Large intestine (tissue), 12 donors: Measurements from ENCODE around the gene PRDM15. TPM values are rescaled to one million over a fixed set of nuclear protein-coding genes. Genes with fewer than 3 reads are reported as not detected.

Source experiments
- DNase-seq, 2 donors: peaks; one replicate each; pipeline versions ENCODE4 v3.0.0 to v3.0.0-alpha.2; 2013
- H3K27ac ChIP-seq: one replicate; pipeline ENCODE4 v1.5.1; 2013; ENCODE audit warnings: low read length
- H3K27me3 ChIP-seq: 2 replicates; pipeline ENCODE4 v1.6.1; 2013; ENCODE audit warnings: low read length; ENCODE audit not compliant: control insufficient read depth, insufficient read depth
- H3K36me3 ChIP-seq: 2 replicates; pipeline ENCODE4 v1.6.1; 2013; ENCODE audit warnings: low read length; ENCODE audit not compliant: control insufficient read depth, insufficient read depth
- H3K4me1 ChIP-seq: one replicate; pipeline ENCODE4 v1.6.1; 2013; ENCODE audit warnings: low read length; ENCODE audit not compliant: control insufficient read depth, insufficient read depth
- H3K4me3 ChIP-seq: one replicate; pipeline ENCODE4 v1.5.1; 2013; ENCODE audit warnings: low read length
- H3K9me3 ChIP-seq: one replicate; pipeline ENCODE4 v1.6.1; 2013; ENCODE audit warnings: mild to moderate bottlenecking, low read depth, low read length, moderate library complexity; ENCODE audit not compliant: control insufficient read depth
- WGBS: methylation state at CpG from one replicate; pipeline ENCODE4 v1.1.5; 2013; ENCODE audit warnings: low lambda C conversion rate; ENCODE audit not compliant: insufficient coverage; 5-methylcytosine and 5-hydroxymethylcytosine counted together
- long read RNA-seq, 11 donors: transcript quantifications; one replicate each; lab custom pipeline, GENCODE V29; 2026
- polyA plus RNA-seq: library from polyadenylated mRNA; unstranded; fragments of 120-200 nt; gene quantifications from one replicate; pipeline ENCODE4 v1.2.1, GENCODE V29; 2013

The PRDM15 gene, protein sequence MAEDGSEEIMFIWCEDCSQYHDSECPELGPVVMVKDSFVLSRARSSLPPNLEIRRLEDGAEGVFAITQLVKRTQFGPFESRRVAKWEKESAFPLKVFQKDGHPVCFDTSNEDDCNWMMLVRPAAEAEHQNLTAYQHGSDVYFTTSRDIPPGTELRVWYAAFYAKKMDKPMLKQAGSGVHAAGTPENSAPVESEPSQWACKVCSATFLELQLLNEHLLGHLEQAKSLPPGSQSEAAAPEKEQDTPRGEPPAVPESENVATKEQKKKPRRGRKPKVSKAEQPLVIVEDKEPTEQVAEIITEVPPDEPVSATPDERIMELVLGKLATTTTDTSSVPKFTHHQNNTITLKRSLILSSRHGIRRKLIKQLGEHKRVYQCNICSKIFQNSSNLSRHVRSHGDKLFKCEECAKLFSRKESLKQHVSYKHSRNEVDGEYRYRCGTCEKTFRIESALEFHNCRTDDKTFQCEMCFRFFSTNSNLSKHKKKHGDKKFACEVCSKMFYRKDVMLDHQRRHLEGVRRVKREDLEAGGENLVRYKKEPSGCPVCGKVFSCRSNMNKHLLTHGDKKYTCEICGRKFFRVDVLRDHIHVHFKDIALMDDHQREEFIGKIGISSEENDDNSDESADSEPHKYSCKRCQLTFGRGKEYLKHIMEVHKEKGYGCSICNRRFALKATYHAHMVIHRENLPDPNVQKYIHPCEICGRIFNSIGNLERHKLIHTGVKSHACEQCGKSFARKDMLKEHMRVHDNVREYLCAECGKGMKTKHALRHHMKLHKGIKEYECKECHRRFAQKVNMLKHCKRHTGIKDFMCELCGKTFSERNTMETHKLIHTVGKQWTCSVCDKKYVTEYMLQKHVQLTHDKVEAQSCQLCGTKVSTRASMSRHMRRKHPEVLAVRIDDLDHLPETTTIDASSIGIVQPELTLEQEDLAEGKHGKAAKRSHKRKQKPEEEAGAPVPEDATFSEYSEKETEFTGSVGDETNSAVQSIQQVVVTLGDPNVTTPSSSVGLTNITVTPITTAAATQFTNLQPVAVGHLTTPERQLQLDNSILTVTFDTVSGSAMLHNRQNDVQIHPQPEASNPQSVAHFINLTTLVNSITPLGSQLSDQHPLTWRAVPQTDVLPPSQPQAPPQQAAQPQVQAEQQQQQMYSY
- polyA plus RNA-seq = 6.0 TPM
- long read RNA-seq, donor 1 = 0 reads
- long read RNA-seq, donor 2 = 0 reads
- long read RNA-seq, donor 3 = 0 reads
- long read RNA-seq, donor 4 = 0 reads
- long read RNA-seq, donor 5 = 0 reads
- long read RNA-seq, donor 6 = 0 reads
- long read RNA-seq, donor 7 = 0 reads
- long read RNA-seq, donor 8 = 0 reads
- long read RNA-seq, donor 9, full-length matches to known transcripts = 1 of 1 reads
- long read RNA-seq, donor 9, partial matches to known transcripts = 0 of 1 reads
- long read RNA-seq, donor 9, other reads (novel, unspliced or antisense) = 0 of 1 reads
- long read RNA-seq, donor 10, full-length matches to known transcripts = 1 of 1 reads
- long read RNA-seq, donor 10, partial matches to known transcripts = 0 of 1 reads
- long read RNA-seq, donor 10, other reads (novel, unspliced or antisense) = 0 of 1 reads
- long read RNA-seq, donor 11 = 0 reads

DNA sequence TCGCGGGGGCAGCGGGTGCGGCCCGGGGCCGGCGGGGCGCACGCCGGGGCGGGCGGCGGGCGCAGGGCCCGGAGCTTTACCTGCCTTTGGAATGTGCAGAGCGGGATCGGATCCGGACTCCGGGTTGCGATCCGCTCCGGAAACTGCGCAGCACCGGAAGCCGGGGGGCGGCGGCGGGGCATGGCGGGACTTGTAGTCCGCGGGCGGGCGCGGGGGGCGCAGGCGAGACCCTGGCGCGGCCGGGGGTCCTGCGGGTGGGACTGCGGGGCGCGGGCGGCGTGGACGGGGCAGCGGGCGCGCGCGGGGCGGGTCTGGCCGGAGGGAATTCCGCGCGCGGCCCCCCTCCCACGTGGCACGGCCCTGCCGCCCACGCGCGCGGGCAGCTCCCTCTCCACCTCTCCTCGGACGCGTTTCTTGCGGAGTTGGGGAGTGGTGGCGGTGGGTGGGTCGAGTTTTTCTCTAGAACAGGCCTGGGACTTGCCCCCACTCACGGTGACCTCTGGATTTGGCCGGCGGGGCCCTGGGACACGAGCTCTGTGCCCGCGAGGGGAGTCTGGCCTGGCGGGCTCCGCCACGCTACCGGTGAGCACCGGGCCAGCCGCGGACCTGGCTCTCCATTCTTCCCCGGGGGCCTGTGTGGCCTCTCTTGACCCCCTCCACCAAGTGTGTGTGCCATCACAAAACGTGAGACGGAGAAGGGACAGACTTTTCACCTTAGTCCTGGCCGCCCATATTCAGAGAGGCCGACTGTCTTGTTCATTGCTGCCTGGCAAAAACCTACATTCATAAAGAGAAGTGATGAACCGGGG is at the start of gene PRDM15:
PRDM15 (minus strand) TSS at position 155 of the 809 bp plus-strand sequence. CDS start 18,981 bp downstream, outside the sequence.
- peaks cover 11% of the 10 kb centered on the region for H3K4me1 ChIP-seq
- peak within 1 kb of the TSS; percentile 45 for H3K27ac ChIP-seq
- H3K36me3 ChIP-seq = no peaks in the 10 kb centered on the region
- WGBS = no CpG with 5 or more reads among the region's 89 CpGs
- H3K27me3 ChIP-seq = no peaks in the 10 kb centered on the region
- H3K4me3 ChIP-seq = peak within 1 kb of the TSS; percentile 83
- peak; percentile 65 to 86 for DNase-seq
- no peaks in the 10 kb centered on the region for H3K9me3 ChIP-seq

DNA sequence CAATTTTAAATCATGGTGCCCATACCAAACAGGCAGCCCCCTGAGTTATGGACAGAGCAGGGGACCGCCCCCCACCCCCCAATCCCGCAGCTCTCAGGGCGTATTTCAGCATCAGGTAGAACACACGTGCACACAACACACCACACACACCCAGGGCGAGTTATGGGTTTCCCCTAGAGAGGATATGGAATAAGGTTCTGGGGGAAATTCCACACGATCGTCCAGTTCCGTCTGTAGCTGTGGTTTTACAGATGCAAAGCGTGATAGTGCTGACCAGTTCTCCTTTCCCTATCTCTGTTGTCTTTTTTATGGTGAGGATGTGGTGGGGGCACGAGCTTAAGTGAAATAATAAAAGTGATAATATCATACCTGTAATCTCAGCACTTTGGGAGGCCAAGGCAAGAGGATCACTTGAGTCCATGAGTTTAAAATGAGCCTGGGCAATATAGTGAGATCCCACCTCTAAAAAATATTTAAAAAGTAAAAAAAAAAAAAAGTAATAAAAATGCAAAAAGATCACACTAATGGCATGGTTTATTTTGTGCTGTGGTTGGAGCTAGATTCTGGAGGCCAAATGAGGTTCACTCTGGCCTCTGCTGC is 49.6 kb upstream of the PRDM15 start:
- no peaks in the 10 kb centered on the region for H3K27me3 ChIP-seq
- DNase-seq = peak in 1 of 2 donors; percentile 18
- WGBS = no CpG with 5 or more reads among the region's 10 CpGs
- H3K4me3 ChIP-seq = no peak overlapping the region
- no peak overlapping the region for H3K27ac ChIP-seq
- H3K4me1 ChIP-seq = peaks cover 15% of the 10 kb centered on the region
- H3K36me3 ChIP-seq = no peaks in the 10 kb centered on the region
- no peaks in the 10 kb centered on the region for H3K9me3 ChIP-seq

DNA sequence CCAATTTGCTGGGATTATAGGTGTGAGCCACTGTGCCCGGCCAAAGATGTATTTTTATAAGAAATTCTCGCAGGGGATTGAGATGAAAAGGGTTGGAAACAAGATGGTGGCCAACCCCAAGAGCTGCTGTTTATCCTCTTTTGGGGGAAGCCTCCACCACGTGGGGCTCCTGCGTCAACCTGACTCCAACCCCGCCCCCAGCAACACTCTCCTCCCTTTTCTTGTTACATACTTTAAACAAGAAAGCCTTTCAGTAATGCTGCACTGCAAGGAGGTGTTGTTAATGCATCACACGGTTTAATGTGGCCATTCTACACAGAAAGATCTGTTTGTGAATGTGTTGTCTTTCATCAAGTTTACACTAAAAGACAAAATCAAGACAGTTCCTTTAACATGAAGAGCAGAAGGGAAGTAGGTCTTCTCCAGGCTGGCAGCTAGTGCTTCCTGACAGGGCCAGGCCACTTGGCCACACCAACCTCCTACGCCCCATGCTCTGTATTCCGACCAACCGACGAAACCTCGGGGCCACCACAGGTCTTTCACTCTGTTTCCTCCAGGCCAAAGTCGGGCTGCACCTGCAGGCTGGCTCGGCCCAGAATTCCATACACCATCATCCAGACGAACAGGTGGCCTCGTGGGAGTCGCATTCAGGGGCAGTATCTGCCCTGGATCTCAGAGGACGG is 48.7 kb upstream of the PRDM15 start:
- Histone ChIP-seq H3K9me3 (no peaks in the 10 kb centered on the region), H3K4me1 (peaks cover 15% of the 10 kb centered on the region), H3K36me3 (no peaks in the 10 kb centered on the region), H3K27me3 (no peaks in the 10 kb centered on the region), H3K27ac (no peak overlapping the region), H3K4me3 (no peak overlapping the region)
- WGBS = 100% methylated on average over 1 of the region's 17 CpGs
- no peak for DNase-seq

DNA sequence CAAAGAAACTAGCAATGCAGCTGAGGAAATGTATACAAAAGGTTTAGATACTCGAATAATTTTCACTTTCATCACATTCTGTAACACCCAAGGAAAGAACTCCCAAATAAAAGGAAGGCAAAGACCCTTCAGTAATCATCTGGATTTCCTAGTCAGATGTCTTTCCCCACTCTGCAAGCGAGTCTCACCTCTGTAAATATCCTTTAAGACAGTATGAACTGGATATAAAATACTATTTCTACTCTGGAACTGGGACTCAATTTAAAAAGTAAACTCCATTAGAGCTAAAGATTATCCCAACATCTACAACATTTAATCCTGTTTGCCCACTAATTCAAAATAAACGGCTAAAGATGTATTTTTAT is 47.6 kb upstream of the PRDM15 start:
- Histone ChIP-seq H3K9me3 (no peaks in the 10 kb centered on the region), H3K27me3 (no peaks in the 10 kb centered on the region), H3K4me3 (peak overlapping the region; percentile 35), H3K36me3 (no peaks in the 10 kb centered on the region), H3K27ac (peak overlapping the region; percentile 59), H3K4me1 (peaks cover 15% of the 10 kb centered on the region)
- DNase-seq = no peak
- 33% methylated on average over 2 of the region's 3 CpGs for WGBS

DNA sequence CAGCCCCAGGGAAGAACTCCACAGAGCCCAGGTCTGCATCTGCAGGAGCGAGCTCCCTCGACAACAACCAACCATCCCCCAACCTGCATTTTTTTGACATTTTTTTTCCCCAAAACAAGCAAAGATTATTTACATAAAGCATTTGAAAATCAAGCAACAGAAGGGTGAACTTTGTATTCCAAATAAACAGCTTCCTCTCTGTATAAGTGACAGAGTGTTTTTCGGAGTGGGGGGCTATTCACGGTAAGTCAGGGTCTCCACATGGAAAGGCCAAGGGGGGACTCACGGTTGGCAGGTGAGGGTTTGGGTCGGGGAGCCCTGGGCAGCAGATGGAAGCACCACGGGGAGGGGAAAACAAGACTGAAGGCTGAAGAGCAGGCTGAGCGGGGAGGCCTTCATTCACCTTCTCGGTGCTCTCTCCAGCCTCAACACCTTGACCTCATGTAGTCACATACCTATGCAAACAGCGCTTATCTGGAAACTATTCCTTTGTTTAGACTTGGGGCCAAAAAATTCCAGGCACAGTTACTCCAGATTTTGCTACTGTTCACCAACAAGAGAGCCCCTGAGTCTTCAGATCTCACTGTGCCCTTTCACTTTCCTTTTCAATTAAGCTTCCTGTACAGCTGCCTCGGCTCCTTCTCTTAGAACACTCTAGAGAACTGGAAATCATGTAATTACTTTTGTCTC is 47.1 kb upstream of the PRDM15 start:
- whole genome bisulfite sequencing = 0% methylated on average over 1 of the region's 11 CpGs
- peak; percentile 54 to 84 for DNase-seq
- H3K4me1 ChIP-seq = peaks cover 15% of the 10 kb centered on the region

DNA sequence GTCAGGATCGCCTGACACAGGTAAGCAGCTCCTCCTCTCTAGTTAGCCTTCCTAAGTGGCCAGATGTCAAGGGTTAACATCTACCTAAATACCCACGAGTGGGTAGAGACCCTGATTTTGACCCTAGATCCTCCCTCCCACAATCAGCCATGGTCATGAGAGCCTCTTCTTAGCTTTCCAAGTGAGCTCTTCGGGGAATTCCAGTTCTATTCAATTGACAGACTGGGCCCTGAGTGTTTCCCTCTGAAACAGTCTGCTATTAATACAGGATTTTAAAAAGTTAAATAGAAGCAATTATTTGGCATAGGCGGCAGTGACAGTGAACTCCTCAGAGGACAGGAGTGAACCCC is 46.6 kb upstream of the PRDM15 start:
- no peak overlapping the region for H3K4me3 ChIP-seq
- WGBS = no CpG with 5 or more reads among the region's 4 CpGs
- H3K4me1 ChIP-seq = peaks cover 12% of the 10 kb centered on the region

More for the DNA sequence above, 47.1 kb upstream of the PRDM15 start:
- H3K27ac ChIP-seq = peak overlapping the region; percentile 62
- no peaks in the 10 kb centered on the region for H3K36me3 ChIP-seq
- H3K9me3 ChIP-seq = no peaks in the 10 kb centered on the region
- H3K27me3 ChIP-seq = no peaks in the 10 kb centered on the region
- H3K4me3 ChIP-seq = peak overlapping the region; percentile 35

DNA sequence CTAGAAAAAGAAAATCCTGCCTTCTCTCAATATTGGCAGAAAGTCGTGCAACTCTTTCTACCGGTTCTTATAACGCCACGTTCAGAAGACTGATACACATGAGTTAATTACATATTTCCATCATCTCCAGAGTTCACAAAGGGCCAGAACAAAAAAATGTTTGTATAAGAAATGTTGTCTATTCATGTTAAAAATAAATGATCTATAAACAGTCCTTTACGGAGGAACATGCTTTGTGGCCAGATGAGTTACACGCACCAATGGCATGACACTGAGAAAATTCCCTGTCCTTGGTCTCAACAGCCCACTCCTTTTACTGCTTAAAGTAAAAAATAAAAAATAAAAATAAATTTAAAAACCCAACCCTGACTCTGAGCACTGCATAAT is 45.2 kb upstream of the PRDM15 start:
- H3K27me3 ChIP-seq = no peaks in the 10 kb centered on the region
- H3K9me3 ChIP-seq = no peaks in the 10 kb centered on the region
- H3K4me1 ChIP-seq = peaks cover 12% of the 10 kb centered on the region
- H3K4me3 ChIP-seq = no peak overlapping the region
- no peak for DNase-seq
- 80% methylated on average over 2 of the region's 6 CpGs for WGBS
- no peak overlapping the region for H3K27ac ChIP-seq
- H3K36me3 ChIP-seq = peaks cover 2% of the 10 kb centered on the region

More for the DNA sequence above, 46.6 kb upstream of the PRDM15 start:
- no peak for DNase-seq
- Histone ChIP-seq H3K9me3 (no peaks in the 10 kb centered on the region), H3K27ac (peak overlapping the region; percentile 62), H3K27me3 (no peaks in the 10 kb centered on the region), H3K36me3 (no peaks in the 10 kb centered on the region)

DNA sequence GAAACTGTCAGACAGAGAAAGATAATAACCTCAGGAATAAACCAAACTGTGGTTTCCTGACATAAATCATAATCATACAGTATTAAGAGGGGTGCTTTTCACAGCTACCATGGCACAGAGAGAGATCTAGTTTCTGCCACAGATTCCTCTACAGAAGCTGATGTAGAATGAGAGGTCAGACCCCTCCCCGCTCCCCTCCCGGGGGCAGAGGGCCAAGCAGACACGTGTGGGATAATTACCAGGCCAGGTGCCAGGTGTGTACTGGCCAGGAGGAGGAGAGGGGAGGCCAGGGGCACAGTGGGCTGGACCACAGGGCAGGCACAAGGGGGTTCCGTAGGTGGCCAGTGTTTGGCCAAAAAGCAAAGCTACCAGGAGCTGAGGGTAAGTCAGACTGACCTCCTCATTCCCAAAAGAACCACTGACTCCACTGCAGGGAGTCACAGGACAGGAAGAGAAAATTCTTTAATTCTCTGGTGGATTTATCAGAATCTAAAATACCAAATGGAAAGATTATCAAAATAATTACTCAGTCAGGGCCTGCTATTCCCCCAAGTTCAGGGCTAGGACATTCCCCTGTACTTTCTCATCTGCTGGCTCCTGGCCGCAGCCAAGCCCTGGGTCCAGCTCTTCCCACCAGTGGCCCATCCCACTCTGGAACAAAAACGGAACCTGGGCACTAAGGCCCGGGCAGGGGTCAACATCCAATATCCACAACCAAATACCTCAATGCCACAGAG is 44.7 kb upstream of the PRDM15 start:
- H3K27me3 ChIP-seq = no peaks in the 10 kb centered on the region
- no peak for DNase-seq
- H3K27ac ChIP-seq = no peak overlapping the region
- H3K9me3 ChIP-seq = no peaks in the 10 kb centered on the region
- H3K4me1 ChIP-seq = peaks cover 12% of the 10 kb centered on the region
- H3K36me3 ChIP-seq = peaks cover 5% of the 10 kb centered on the region
- no CpG with 5 or more reads among the region's 7 CpGs for WGBS
- H3K4me3 ChIP-seq = no peak overlapping the region
